ENCODE results near the gene RAPGEF6. TPM values are rescaled to one million over a fixed set of nuclear protein-coding genes. Genes with fewer than 3 reads are reported as not detected.
A peak's percentile ranks its signal among the peaks of the same experiment; 100 is the strongest.

The RAPGEF6 gene
- total and polyA plus RNA-seq, 12 donors, result 1.5 to 16.3 (median 10.9) TPM

GRCh38 chr5:131635684-131636572 lies 899 bp upstream of the RAPGEF6 start:
- Histone ChIP-seq H3K27ac (peak overlapping the region; percentile 94 to 100 (median 98)), H3K27me3 (no peaks in the 10 kb centered on the region), H3K36me3 (peaks cover 0 to 6% (median 0%) of the 10 kb centered on the region in 9 donors), H3K4me1 (peaks cover 4 to 47% (median 32%) of the 10 kb centered on the region in 9 donors), H3K4me3 (peak overlapping the region; percentile 54 to 91 (median 75)), H3K9me3 (no peaks in the 10 kb centered on the region)
- 5% methylated on average over 24 of the region's 24 CpGs for WGBS, 2 donors
- no peak for TF ChIP-seq CTCF (IDR thresholded peaks at IDR 0.05)
- DNase-seq, result no peak
- peak in 5 of 8 donors; percentile 1 to 12 (median 4) for ATAC-seq
- intact Hi-C loops (cut with DNase I), result loop anchor here in 6 of 10 donors (1.0 to 10.0 kb wide), 4 partner anchors 159 to 161 kb away; partner anchors contain the start of gene FNIP1 (in 6 of the 6)

GRCh38 chr5:131634666-131634995 lies 398 bp downstream of the RAPGEF6 start:
- no peaks in the 10 kb centered on the region for H3K9me3 ChIP-seq
- intact Hi-C loops (cut with DNase I), result loop anchor here in 4 of 10 donors (2.0 to 10.0 kb wide), 3 partner anchors 37 to 162 kb away; partner anchors contain the start of gene FNIP1 (in 3 of the 4)
- DNase-seq (peak; percentile 50 to 56), ATAC-seq (peak; percentile 12 to 70 (median 45))
- no peaks in the 10 kb centered on the region for H3K27me3 ChIP-seq
- peak overlapping the region; percentile 64 to 91 (median 75) for H3K4me3 ChIP-seq
- H3K27ac ChIP-seq, result peak overlapping the region; percentile 78 to 100 (median 98)
- TF ChIP-seq CTCF (IDR thresholded peaks at IDR 0.05), result peak in 3 of 9 donors; percentile 9 to 34 (median 32)
- peaks cover 0 to 6% (median 0%) of the 10 kb centered on the region in 9 donors for H3K36me3 ChIP-seq
- peaks cover 4 to 59% (median 40%) of the 10 kb centered on the region in 9 donors for H3K4me1 ChIP-seq
- WGBS, 2 donors, result 0 to 1% methylated on average over 21 of the region's 21 CpGs

GRCh38 chr5:131634238-131634637 lies 791 bp downstream of the RAPGEF6 start:
- Histone ChIP-seq H3K9me3 (no peaks in the 10 kb centered on the region), H3K4me3 (peak overlapping the region; percentile 64 to 91 (median 75)), H3K27me3 (no peaks in the 10 kb centered on the region), H3K36me3 (peaks cover 0 to 6% (median 0%) of the 10 kb centered on the region in 9 donors), H3K27ac (peak overlapping the region in 9 of 10 donors; percentile 97 to 100 (median 98)), H3K4me1 (peaks cover 4 to 62% (median 40%) of the 10 kb centered on the region in 9 donors)
- DNase-seq (no peak), ATAC-seq (no peak)
- intact Hi-C loops (cut with DNase I), result loop anchor here in 4 of 10 donors (2.0 to 10.0 kb wide), 3 partner anchors 37 to 163 kb away; partner anchors contain the start of gene FNIP1 (in 3 of the 4)
- 5 to 8% methylated on average over 4 of the region's 4 CpGs for WGBS, 2 donors
- no peak for TF ChIP-seq CTCF (IDR thresholded peaks at IDR 0.05)

- intact Hi-C loops (cut with DNase I), result loop anchor here in 4 of 10 donors (2.0 to 10.0 kb wide), 3 partner anchors 37 to 163 kb away; partner anchors contain the start of gene FNIP1 (in 3 of the 4)
- H3K4me1 ChIP-seq, result peaks cover 4 to 65% (median 40%) of the 10 kb centered on the region in 9 donors
- ATAC-seq (no peak), DNase-seq (no peak)
- H3K27ac ChIP-seq, result peak overlapping the region in 7 of 10 donors; percentile 97 to 100 (median 98)
- H3K9me3 ChIP-seq, result no peaks in the 10 kb centered on the region
- H3K27me3 ChIP-seq, result no peaks in the 10 kb centered on the region
- H3K36me3 ChIP-seq, result peaks cover 0 to 6% (median 0%) of the 10 kb centered on the region in 9 donors
- TF ChIP-seq CTCF (IDR thresholded peaks at IDR 0.05), result no peak
- H3K4me3 ChIP-seq, result peak overlapping the region; percentile 64 to 91 (median 75)
- 49 to 56% methylated on average over 5 of the region's 5 CpGs for whole genome bisulfite sequencing, 2 donors
Observed at GRCh38 chr5:131633830-131634229, 1.2 kb downstream of the RAPGEF6 start.

Data from heart right ventricle (tissue), 16 donors.